ENCODE results near the gene GTF2A1L.

GRCh38 chr2:48677450-48677849 is 59.8 kb downstream of the GTF2A1L start:
- TF ChIP-seq CTCF (IDR thresholded peaks at IDR 0.05 in 2 of 3, conservative IDR thresholded peaks at IDR 0.05 in 1 of 3; ENCODE audit: borderline replicate concordance in 1 of 3, insufficient read depth in 1 of 3, low read depth in 2 of 3, low read length in 2 of 3) = no peak
- no peak for TF ChIP-seq SIN3A (IDR thresholded peaks at IDR 0.05; ENCODE audit: low read depth)
- no peak for TF ChIP-seq EZH2 (IDR thresholded peaks at IDR 0.05)
- TF ChIP-seq RAD21 (IDR thresholded peaks at IDR 0.05; ENCODE audit: low read depth) = no peak
- no peak for TF ChIP-seq REST (IDR thresholded peaks at IDR 0.05; ENCODE audit: low read depth)
- no peak for TF ChIP-seq POLR2A (IDR thresholded peaks at IDR 0.05; ENCODE audit: borderline replicate concordance, extremely low read depth, insufficient read depth, insufficient read length)
- TF ChIP-seq ZNF274 (IDR thresholded peaks at IDR 0.05; ENCODE audit: low read depth, low read length) = no peak
- TF ChIP-seq, protein P1, sequence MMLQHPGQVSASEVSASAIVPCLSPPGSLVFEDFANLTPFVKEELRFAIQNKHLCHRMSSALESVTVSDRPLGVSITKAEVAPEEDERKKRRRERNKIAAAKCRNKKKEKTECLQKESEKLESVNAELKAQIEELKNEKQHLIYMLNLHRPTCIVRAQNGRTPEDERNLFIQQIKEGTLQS (IDR thresholded peaks at IDR 0.05) = no peak
- no peak for TF ChIP-seq EGR1 (IDR thresholded peaks at IDR 0.05; ENCODE audit: low read depth)
